NT2/D1 (cell line): Measurements from ENCODE around the gene OLFM4.

Source experiments
- SUZ12 ChIP-seq: IDR thresholded peaks from 2 replicates; pipeline ENCODE4 v1.6.1; 2011; ENCODE audit not compliant: insufficient read length, insufficient read depth; ENCODE audit errors: extremely low read depth
- YY1 ChIP-seq: IDR thresholded peaks from 2 replicates; pipeline ENCODE4 v1.6.1; 2011; ENCODE audit not compliant: insufficient read length, insufficient read depth
- ZNF274 ChIP-seq: IDR thresholded peaks from 2 replicates; pipeline ENCODE4 v1.6.1; 2011; ENCODE audit warnings: mild to moderate bottlenecking, low read depth, low read length

DNA sequence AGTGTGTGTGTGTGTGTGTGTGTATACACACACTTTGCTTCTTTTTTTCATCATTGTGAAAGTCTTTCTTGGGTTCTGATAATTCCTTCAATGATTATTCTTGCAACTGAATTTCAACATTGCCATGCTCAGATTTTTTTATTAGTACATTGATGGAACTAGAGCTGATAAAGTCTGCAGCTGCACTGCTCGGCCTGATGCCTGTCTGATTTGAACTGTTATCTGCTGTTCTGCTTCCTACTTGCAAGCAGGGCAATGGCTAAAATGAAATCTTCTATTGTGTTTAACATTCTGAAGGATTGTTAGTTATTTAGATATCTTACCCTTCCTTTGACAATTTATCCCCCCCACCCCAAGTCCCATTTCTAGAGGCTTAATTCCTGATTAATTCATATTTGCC, 61.3 kb downstream of the OLFM4 start:
- TF ChIP-seq SUZ12 (no peak), ZNF274 (no peak), YY1 (no peak)
